OCI-LY1 (cell line): ENCODE results near the gene ACTG1.

ENCODE experiments used
- H2AFZ ChIP-seq: fragments of 200-600 bp; sonication (generic), shearing (Covaris generic); 2 replicates; pipeline ENCODE4 v1.6.0; 2014; ENCODE audit warnings: antibody characterized with exemption, mild to moderate bottlenecking, low read length
- H3F3A ChIP-seq: fragments of 200-600 bp; sonication (generic), shearing (Covaris generic); 2 replicates; pipeline ENCODE4 v1.6.0; 2014; ENCODE audit warnings: mild to moderate bottlenecking, antibody characterized with exemption, low read length, moderate library complexity; ENCODE audit not compliant: insufficient read depth
- H3K27ac ChIP-seq: fragments of 200-600 bp; sonication (generic); 2 replicates; pipeline ENCODE4 v1.5.1; 2014; ENCODE audit warnings: low read length, mixed run types, mild to moderate bottlenecking, low read depth; ENCODE audit not compliant: poor library complexity, severe bottlenecking
- H3K27me3 ChIP-seq: fragments of 200-600 bp; sonication (generic); 2 replicates; pipeline ENCODE4 v1.6.0; 2014; ENCODE audit warnings: antibody characterized with exemption, mild to moderate bottlenecking, low read length, moderate library complexity; ENCODE audit not compliant: insufficient read depth
- H3K36me3 ChIP-seq: fragments of 200-600 bp; sonication (generic); 2 replicates; pipeline ENCODE4 v1.6.1; 2014; ENCODE audit warnings: mild to moderate bottlenecking, antibody characterized with exemption, low read length, moderate library complexity, mixed read lengths; ENCODE audit not compliant: insufficient read depth
- H3K4me1 ChIP-seq: fragments of 200-600 bp; sonication (generic); 2 replicates; pipeline ENCODE4 v1.5.1; 2014; ENCODE audit warnings: mild to moderate bottlenecking, low read length, moderate library complexity; ENCODE audit not compliant: insufficient read depth, severe bottlenecking
- H3K4me2 ChIP-seq: fragments of 200-600 bp; sonication (generic), shearing (Covaris generic); 2 replicates; pipeline ENCODE4 v1.6.1; 2014; ENCODE audit warnings: low read length
- H3K4me3 ChIP-seq: fragments of 200-600 bp; sonication (generic); 2 replicates; pipeline ENCODE4 v1.5.1; 2014; ENCODE audit warnings: low read length, low read depth, mild to moderate bottlenecking, mixed read lengths; ENCODE audit not compliant: poor library complexity, severe bottlenecking
- H3K79me2 ChIP-seq: fragments of 200-600 bp; shearing (Covaris generic); 2 replicates; pipeline ENCODE4 v1.6.1; 2016; ENCODE audit warnings: mixed run types, low read length, mixed read lengths; ENCODE audit not compliant: insufficient read depth
- H3K9ac ChIP-seq: fragments of 200-600 bp; sonication (generic), shearing (Covaris generic); 2 replicates; pipeline ENCODE4 v1.6.1; 2014; ENCODE audit warnings: mild to moderate bottlenecking, low read length, mixed read lengths
- H3K9me2 ChIP-seq: fragments of 200-600 bp; sonication (generic), shearing (Covaris generic); 2 replicates; pipeline ENCODE4 v1.6.1; 2014; ENCODE audit warnings: low read depth, mild to moderate bottlenecking, low read length, mixed read lengths
- H3K9me3 ChIP-seq: fragments of 200-600 bp; shearing (Covaris generic); 2 replicates; pipeline ENCODE4 v1.6.1; 2014; ENCODE audit warnings: low read length, mixed read lengths
- H4K20me1 ChIP-seq: fragments of 200-600 bp; sonication (generic), shearing (Covaris generic); 2 replicates; pipeline ENCODE4 v1.6.0; 2016; ENCODE audit warnings: mild to moderate bottlenecking, low read length; ENCODE audit not compliant: insufficient read depth
- CTCF ChIP-seq: fragments of 200-600 bp; sonication (generic), shearing (Covaris generic); IDR thresholded peaks from 2 replicates; pipeline ENCODE4 v1.5.1; 2017; ENCODE audit warnings: mild to moderate bottlenecking, antibody characterized with exemption, low read length, moderate library complexity, mixed read lengths
- EZH2 ChIP-seq: fragments of 200-600 bp; sonication (generic), shearing (Covaris generic); IDR thresholded peaks from 2 replicates; pipeline ENCODE4 v1.8.0; 2017; ENCODE audit warnings: borderline replicate concordance, mixed run types, mild to moderate bottlenecking, antibody characterized with exemption, low read length, moderate library complexity, mixed read lengths

Gene ACTG1

GRCh38 chr17:81529437-81529803, 16.8 kb upstream of the ACTG1 start:
- H4K20me1 ChIP-seq = no peaks in the 10 kb centered on the region
- TF ChIP-seq CTCF (no peak), EZH2 (no peak)
- no peak overlapping the region for H3K27ac ChIP-seq
- H3K9me2 ChIP-seq = no peaks in the 10 kb centered on the region
- no peak overlapping the region for H2AFZ ChIP-seq
- peaks cover 23% of the 10 kb centered on the region; the same call in 1 of the 2 replicates for H3K27me3 ChIP-seq
- no peaks in the 10 kb centered on the region for H3F3A ChIP-seq
- peaks cover 4% of the 10 kb centered on the region for H3K4me1 ChIP-seq
- H3K4me2 ChIP-seq = no peak overlapping the region
- no peaks in the 10 kb centered on the region for H3K9me3 ChIP-seq
- no peaks in the 10 kb centered on the region for H3K79me2 ChIP-seq
- no peaks in the 10 kb centered on the region for H3K36me3 ChIP-seq
- H3K4me3 ChIP-seq = no peak overlapping the region
- H3K9ac ChIP-seq = no peak overlapping the region

GRCh38 chr17:81528651-81529436, 16.2 kb upstream of the ACTG1 start:
- no peak overlapping the region for H3K4me2 ChIP-seq
- H3K9ac ChIP-seq = no peak overlapping the region
- H3K4me1 ChIP-seq = peaks cover 4% of the 10 kb centered on the region
- no peaks in the 10 kb centered on the region for H3K9me2 ChIP-seq
- H3F3A ChIP-seq = no peaks in the 10 kb centered on the region
- H3K4me3 ChIP-seq = no peak overlapping the region
- no peaks in the 10 kb centered on the region for H3K36me3 ChIP-seq
- no peak overlapping the region for H3K27ac ChIP-seq
- no peak overlapping the region for H2AFZ ChIP-seq
- no peaks in the 10 kb centered on the region for H3K79me2 ChIP-seq
- TF ChIP-seq CTCF (no peak), EZH2 (no peak)
- no peaks in the 10 kb centered on the region for H3K9me3 ChIP-seq
- H4K20me1 ChIP-seq = no peaks in the 10 kb centered on the region
- H3K27me3 ChIP-seq = peaks cover 29% of the 10 kb centered on the region; the same call in 1 of the 2 replicates

GRCh38 chr17:81528384-81528650, 15.7 kb upstream of the ACTG1 start:
- H3K27me3 ChIP-seq = peaks cover 30% of the 10 kb centered on the region; the same call in 1 of the 2 replicates
- H3K9ac ChIP-seq = no peak overlapping the region
- H3K4me1 ChIP-seq = no peaks in the 10 kb centered on the region
- no peak overlapping the region for H2AFZ ChIP-seq
- no peaks in the 10 kb centered on the region for H4K20me1 ChIP-seq
- H3K79me2 ChIP-seq = no peaks in the 10 kb centered on the region
- H3K9me2 ChIP-seq = no peaks in the 10 kb centered on the region
- no peak overlapping the region for H3K4me3 ChIP-seq
- H3K36me3 ChIP-seq = no peaks in the 10 kb centered on the region
- no peaks in the 10 kb centered on the region for H3K9me3 ChIP-seq
- H3F3A ChIP-seq = no peaks in the 10 kb centered on the region
- H3K4me2 ChIP-seq = no peak overlapping the region
- no peak overlapping the region for H3K27ac ChIP-seq
- TF ChIP-seq CTCF (no peak), EZH2 (no peak)
